Middle frontal gyrus (tissue), 1 donor: Measurements from ENCODE around the gene MAGEA9B.
"Not testable (repeated sequence)": the region's sequence is repeated elsewhere in the genome, so short reads cannot be mapped to it uniquely, and the experiment has no call there.

ENCODE experiments used
- DNase-seq: peaks from one replicate; pipeline ENCODE4 v3.0.0-alpha.2; 2015; ENCODE audit warnings: low spot score; ENCODE audit errors: extremely low spot score

The MAGEA9B gene, protein sequence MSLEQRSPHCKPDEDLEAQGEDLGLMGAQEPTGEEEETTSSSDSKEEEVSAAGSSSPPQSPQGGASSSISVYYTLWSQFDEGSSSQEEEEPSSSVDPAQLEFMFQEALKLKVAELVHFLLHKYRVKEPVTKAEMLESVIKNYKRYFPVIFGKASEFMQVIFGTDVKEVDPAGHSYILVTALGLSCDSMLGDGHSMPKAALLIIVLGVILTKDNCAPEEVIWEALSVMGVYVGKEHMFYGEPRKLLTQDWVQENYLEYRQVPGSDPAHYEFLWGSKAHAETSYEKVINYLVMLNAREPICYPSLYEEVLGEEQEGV

DNA sequence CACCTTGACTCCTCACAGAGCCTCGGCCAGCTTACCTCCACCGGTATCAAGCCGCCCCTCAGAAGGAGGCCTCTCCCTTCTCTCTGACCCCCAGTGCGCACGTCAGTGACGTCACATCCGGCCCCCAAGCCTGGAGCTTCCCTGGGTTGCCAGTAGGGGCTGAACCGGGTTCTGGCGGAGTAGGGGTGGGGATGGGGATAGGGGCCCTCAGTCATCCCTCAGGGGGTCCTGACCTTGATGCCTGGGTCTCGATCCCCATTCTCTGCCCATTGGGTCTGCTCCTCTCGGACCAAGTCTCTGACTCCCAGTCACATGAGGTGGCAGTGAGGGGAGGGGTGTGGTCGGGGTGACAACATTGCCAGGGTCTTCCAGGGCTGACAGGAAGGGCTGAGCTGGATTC lies at the start of gene MAGEA9B:
Gene MAGEA9B (minus strand): TSS at position 101 of the 400 bp plus-strand sequence. CDS start 4,280 bp downstream, outside the sequence.
- DNase-seq: not testable (repeated sequence)

DNA sequence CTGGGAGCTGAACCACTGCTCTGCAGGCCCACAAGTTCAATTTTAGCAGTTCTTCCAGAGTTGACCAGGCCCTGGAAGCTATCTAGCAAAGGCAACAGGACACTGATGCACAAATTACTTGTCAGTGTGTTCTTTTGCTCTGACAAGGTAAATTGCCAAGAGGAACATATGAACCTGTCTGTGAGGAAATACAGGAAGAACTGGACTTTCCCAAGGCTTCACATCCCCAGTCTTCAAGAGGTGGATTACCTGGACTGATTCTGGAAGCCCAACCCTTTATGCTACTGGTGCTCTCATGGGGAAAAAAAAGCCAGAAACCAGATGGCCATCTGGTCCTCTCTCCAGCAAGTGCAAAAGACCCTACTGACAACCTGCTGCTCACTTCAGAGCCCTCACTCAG lies 46.3 kb upstream of the MAGEA9B start:
- DNase-seq: no peak

DNA sequence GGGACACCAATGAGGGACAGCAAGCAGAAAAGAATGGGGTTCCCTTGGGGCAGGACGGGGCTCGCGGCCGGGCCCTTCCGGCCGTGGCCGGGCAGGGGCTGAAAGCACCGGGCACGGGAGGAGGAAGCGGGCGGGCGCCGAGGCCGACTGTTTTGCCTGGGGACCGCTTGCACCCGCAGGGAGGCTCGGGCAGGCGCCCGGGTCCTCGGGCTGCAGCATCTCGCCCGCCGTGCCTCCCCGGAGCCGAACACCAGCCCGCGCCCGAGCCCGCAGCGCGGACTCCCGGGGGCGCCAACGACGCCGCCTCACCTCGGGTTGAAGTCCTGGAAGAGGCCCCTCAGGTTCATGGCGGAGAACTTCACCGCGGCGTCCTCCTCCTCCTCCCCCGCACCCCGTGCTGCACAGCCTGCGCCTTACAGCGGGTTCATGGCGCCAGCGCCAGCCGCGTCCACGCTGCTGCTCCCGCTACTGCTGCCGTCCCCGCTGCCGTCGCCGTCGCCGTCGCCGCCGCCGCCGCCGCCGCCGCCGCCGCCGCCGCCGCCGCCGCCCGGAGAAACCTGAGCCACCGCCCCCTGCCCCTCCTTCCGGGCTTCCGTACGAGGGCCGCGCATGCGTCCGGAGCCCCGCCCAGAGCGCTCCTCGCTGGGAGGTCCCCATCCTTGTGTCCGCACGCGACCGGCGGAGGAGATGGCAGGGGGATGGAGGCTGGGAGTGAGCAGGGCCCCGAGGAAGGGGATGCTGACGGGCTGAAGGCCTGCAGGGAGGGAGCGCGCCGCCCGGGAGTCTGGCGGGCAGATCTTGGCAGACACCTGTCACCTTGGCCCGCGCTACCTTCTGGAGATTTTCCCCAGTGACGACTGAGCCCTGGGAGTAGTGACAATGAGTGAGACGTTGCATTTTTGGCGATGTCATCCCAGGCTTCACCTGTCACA lies 44.2 kb upstream of the MAGEA9B start, which contains the start of gene TMEM185A:
Gene TMEM185A (minus strand): TSS at position 559 of the 932 bp plus-strand sequence. CDS start 212 bp downstream, at position 347.
- no peak for DNase-seq

DNA sequence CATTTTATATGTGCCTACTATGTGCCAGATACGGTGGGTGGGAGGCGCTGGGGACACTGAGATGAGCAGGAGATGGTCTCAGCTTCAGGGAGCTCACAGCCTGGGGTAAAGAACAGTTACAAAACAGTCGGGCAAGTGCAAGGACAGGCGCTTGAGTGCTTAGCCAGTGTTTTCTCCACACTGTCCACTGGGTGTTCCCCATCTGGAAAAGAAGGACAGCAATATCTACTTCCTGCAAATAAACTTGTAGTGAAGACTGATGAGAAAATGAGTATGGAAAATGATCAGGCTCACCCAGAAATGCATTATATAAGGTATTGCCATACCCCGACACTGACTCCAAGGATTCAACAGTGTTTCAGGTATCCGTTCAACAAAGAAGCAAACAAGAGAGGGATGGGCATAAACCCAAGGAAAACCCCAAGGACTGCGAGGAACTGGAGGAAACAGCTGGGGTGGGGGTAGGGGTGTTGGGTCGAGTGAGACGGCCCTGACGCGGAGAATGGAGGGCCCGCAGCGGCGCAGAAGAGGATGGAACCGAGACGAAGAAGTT lies 43.5 kb upstream of the MAGEA9B start:
- DNase-seq: no peak

DNA sequence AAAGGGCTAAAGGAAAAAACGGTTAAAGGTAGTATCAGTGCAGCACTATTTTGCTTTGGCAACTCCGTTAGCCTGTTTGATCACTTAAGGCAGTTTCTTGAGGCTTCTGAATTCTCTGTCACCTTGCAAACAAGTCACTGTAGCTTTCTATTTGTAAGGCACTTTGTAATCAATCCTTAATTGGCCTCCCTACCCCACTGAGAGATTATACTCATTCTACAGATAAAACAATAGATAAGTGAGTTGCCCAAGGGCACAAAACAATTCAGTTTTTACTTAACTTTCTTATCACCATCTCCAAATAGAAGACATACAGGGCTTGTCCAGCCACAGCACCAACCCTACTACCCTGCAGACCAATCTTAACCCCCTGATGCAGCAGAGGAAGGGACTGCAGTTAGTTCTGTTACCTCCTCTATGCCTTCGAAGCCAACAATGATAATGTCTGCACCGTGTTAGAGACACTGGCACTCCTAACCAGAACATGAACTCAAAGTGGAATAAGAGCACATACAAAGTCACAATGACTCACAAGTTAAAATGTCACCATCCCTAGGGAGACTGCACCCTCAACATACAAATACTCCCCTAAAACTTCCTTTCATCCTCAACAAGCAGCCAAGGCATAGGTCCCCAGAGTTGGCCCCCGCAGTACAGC lies 42.6 kb upstream of the MAGEA9B start:
- DNase-seq: no peak

DNA sequence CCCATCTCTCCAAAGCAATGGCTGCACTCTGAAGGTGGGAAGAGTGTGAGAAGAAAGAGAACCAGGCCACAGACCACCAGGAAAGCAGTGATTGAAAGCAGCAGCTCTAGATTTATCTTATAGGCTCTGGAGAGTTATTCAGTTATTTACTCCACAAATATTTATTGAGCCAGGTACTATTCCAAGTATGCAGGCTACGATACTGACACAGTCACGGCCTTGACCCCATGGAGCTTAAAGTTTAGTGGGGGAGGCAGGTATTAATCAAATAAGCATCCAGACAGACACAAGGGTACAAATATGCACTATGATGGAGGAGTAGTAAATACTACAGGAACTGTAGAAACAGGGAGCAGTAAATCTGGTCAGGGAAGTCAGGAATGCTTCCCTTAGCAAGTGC lies 41.5 kb upstream of the MAGEA9B start:
- no peak for DNase-seq

DNA sequence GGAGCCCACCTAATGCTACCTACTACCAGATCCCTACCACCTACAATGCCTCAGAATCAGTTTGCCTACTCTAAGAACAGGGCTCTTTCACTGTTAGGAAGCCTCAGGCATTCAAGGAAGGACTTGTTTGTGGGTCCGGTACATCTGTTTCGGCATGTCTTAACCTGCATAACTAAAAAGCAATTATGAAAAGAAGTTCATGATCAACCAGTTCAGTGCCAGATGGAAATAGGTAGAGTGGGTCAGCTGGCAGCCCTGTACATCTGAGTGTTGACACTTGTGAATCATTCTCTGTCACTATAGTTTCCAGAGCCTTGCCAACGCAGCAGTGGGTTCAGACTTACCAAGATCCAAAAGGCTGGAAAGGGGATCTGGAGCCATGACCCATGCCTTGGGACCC lies 41.0 kb upstream of the MAGEA9B start:
- no peak for DNase-seq

DNA sequence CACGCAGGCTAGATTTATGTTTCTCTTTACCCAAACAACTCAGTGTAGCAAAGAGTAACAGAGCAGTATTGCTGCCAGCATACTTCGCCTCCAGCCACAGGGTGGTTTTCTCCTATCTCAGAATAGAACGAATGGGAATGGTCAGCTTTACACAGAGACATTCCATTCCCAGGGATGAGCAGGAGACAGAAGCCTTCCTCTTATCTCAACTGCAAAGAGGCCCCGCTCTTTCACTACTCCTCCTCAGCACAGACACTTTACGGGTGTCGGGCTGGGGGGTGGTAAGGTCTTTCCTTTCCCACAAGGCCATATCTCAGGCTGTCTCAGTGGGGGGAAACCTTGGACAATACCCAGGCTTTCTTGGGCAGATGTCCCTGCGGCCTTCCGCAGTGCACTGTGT lies 39.6 kb upstream of the MAGEA9B start:
- not testable (repeated sequence) for DNase-seq

DNA sequence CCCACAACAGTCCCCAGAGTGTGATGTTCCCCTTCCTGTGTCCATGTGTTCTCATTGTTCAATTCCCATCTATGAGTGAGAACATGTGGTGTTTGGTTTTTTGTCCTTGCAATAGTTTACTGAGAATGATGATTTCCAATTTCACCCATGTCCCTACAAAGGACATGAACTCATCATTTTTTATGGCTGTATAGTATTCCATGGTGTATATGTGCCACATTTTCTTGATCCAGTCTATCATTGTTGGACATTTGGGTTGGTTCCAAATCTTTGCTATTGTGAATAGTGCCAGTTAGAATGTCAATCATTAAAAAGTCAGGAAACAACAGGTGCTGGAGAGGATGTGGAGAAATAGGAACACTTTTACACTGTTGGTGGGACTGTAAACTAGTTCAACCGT lies 32.4 kb upstream of the MAGEA9B start:
- not testable (repeated sequence) for DNase-seq

DNA sequence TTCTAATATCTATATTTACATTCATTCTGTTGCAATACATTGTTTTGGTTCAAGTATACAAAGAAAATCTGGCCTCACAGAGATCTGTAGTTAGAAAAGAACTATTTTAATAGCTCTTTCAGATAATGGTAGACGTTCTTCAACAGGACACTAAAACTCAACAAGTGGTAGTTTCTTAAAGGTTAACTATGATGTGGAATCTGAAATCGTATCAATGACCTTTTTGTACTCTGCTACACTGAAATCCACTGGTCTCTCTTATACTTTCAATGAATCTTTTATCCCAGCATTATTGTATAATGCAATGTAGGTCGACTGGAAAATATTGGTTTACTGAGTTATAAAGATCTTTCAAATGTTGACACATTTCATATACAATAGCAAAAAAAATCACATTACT lies 31.6 kb upstream of the MAGEA9B start:
- no peak for DNase-seq

DNA sequence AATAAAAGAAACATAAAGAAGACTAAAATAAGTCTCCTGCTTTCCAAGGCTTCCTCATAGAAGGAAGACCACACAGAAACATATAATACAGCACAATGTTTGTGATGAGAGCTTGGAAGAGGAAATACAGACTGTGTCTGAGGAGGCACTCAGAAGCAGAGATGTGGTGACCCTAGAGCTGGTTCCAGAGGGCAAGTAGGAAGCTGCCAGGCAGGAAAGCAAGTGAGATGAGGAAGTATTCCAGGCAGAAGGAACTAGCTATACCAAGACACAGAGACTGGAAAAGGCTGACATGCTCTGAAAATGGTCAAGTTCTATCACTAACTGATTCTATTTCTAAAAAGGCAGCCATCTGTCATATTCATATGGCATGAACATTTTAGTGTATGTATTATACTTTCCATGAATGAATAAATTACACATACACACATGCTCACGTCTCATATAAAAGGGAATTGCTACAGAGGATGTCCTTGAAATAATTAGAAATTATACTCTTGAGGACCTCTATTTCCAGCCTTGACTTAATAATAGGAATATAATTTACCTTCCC lies 24.4 kb upstream of the MAGEA9B start:
- no peak for DNase-seq

DNA sequence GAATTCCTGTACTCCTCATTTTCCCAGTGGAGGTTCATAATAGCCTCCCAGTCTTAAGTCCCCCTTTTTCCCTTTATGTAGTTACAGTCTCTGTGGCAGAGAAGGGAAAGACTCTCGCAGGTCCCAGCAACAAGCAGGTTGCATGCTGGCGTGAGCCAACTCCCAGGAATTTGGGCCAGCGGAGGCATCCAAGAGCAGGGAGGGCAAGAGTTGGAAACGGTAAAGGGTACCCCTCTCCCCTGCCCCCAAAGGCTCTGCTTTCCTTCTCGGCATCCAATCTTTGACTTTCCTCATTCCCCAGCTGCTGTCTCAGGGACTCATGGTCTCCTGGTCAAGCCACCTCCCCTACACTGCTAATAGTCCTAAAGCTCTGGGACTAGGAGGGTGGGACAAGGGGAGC lies 23.3 kb upstream of the MAGEA9B start:
- no peak for DNase-seq

DNA sequence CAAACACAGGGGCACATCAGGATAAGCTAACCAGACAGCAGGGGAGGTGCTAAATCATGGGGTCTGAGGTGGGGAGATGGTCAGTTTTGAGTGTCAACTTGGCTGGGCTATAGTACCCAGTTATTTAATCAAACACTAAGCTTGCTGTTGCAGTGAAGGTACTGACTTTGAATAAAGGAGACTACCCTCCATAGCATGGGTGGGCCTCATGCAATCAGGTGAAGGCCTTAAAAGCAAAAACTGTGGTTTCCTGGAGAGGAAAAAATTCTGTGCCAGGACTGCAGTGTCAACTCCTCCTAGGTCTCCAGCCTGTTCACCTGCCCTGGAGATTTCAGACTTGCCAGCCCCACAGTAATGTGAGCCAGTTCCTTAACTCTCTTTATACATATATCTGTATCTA lies 20.4 kb upstream of the MAGEA9B start:
- DNase-seq: no peak

DNA sequence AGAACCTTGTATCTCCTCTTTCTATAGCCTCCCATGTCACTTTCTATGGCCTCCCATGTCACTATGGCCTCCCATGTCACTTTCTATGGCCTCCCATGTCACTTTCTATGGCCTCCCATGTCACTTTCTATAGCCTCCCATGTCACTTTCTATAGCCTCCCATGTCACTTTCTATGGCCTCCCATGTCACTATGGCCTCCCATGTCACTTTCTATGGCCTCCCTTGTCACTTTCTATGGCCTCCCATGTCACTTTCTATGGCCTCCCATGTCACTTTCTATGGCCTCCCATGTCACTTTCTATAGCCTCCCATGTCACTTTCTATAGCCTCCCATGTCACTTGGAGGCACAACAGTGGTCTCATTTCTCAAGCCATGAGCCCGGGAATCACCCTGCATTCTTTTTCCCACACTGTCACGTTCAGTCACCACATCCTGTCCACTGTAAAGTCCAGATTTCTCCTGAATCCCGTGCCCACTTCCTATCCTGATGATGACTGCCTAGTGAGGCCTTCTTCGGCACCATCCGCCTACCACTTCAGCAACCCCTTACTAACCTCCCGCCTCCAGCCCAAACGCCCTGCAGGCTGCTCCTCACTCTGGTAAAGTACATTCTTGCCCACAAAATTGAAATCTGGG lies 18.1 kb upstream of the MAGEA9B start:
- not testable (repeated sequence) for DNase-seq

DNA sequence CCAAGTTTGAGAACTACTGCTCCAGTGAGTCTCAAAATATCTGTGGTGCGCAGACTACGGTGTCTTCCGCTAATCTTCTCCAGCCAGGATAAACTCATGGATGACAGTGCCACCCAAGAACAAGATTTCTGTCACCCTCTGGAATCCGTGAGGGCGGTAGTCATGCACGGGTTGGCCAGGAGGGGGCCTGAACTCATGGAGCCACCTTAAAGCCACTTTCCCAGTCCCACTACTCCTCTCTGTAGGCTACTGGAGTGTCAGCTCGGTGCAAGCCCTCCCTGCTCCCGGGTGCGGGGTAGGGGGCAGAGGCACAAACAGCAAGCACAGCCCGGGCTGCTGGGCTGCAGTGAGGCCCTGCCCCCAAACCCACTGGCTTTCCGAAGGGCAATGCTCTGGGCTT lies 11.3 kb upstream of the MAGEA9B start:
- DNase-seq: not testable (repeated sequence)

DNA sequence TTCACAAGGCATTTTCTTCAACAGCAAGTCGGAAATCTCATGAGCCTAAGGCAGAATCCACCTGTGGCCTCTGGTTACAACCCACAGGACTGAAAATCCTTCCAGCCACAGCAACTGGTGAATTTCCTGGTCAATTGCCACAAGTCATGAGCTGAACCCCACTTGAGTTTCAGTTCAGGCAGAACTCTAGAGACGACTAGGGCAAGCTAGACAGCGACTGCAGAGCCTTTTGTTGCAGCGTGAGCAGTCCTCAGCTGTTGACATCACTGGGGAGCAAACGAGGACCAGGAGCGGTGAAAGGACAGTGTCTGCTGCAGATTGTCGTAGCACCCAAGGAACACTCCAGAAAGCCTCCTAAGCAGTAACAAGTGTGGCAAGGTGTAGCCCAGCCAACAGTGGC lies 8.7 kb upstream of the MAGEA9B start:
- DNase-seq: not testable (repeated sequence)

DNA sequence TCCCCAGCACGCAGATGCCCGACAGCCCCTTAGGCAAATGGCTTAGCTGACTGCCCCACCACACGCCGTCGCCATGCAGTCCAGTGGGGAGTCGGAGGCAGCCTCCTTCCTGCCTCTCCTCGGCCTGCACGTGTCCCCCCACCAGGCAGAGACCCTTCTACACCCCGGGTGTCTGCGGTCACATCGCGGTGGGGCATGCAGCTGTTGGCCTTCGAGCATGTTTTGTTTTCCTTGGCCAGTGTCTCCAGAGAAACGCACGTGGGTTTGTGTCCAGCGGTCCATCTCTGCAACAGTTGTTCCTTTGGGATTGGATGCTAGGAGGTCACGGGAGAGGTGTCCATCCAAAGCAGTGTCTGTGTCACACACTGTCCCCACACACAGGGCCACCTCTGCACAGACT lies 8.0 kb upstream of the MAGEA9B start, which contains the start of gene HSFX2:
Gene HSFX2 (minus strand): TSS at position 101 of the 400 bp plus-strand sequence. CDS start 614 bp downstream, outside the sequence.
- not testable (repeated sequence) for DNase-seq

DNA sequence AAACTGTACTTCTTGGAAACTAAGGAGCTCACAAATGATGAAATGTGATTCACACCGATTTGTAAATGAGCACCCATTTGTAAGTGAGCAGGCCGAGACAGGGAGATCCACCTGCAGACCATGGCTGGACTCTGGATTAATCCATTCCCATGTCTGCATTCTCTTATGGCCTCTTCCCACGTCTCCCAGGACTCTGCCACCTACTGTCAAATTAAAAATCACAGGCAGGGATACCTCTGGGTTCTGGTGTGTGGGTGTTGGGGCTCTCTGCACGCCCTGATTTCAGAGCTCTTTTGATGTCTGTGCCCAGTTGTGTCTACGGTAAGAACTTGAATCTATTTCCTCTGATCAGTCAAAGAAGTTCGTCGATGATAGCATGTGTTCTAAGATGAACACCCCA lies 3.7 kb upstream of the MAGEA9B start:
- DNase-seq: not testable (repeated sequence)

DNA sequence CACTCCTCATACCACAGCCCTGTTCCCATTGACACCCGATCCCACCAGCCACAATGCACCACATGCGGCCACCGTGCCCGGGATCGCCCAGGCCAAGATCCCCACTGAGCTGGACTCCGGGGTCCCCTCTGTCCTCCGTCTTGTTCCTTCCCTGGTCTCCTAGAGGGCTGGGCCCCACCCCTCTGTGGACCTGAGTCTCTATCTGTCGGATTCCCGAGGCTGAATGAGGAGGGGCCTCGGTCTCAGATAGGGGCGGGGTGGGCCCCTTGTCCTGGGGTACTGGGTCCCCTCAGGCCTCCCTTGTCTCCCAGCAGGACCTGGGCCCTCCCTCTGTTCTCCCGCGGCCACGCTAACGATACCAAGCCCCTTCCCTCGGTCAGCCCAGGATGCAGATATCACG lies 1.6 kb downstream of the MAGEA9B start:
- not testable (repeated sequence) for DNase-seq

DNA sequence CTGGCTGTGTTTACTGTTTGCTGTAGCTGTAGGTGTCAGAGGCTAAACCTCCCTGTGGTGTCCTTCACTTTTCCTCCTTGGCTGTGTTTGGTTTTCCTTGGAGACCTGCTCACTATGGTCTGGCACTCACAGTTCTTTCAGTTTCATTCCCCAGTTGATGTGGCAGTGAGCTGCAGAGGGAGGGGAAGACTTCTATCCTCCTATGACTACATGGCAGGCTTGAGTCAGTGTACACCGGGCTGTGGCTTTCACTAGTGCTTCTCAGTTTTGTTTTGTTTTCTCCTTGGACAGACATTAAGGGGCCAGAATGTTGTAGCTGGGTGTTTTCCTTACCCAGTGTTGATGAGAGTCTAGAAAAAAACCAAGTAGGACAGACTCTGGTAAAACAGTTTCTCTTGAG lies 13.8 kb downstream of the MAGEA9B start:
- not testable (repeated sequence) for DNase-seq
